ENCODE measurements around the gene MAPK7. TPM values are rescaled to one million over a fixed set of nuclear protein-coding genes. Genes with fewer than 3 reads are reported as not detected.
A peak's percentile ranks its signal among the peaks of the same experiment; 100 is the strongest.

Gene MAPK7
- total and polyA plus RNA-seq, 4 donors, result 10.6 to 28.9 (median 21.3) TPM

GRCh38 chr17:19341641-19342610 lies 36.4 kb upstream of the MAPK7 start:
- H3K27me3 ChIP-seq (ENCODE audit: control insufficient read depth, insufficient read depth, low read length), result no peaks in the 10 kb centered on the region
- no peak overlapping the region for H3K4me3 ChIP-seq (ENCODE audit: low read depth, low read length)
- H3K36me3 ChIP-seq (ENCODE audit: control insufficient read depth, insufficient read depth, low read length), result peaks cover 55% of the 10 kb centered on the region
- peaks cover 58% of the 10 kb centered on the region for H3K4me1 ChIP-seq (ENCODE audit: control insufficient read depth, insufficient read depth, low read length)
- no peak for DNase-seq (ENCODE audit: low read depth in 4 of 6, low spot score in 6 of 6)
- H3K9me3 ChIP-seq (ENCODE audit: control insufficient read depth, insufficient read depth, low read length), result no peaks in the 10 kb centered on the region
- WGBS (ENCODE audit: insufficient coverage), result 56% methylated on average over 20 of the region's 20 CpGs
- no peak overlapping the region for H3K27ac ChIP-seq (ENCODE audit: low read depth, low read length)

- DNase-seq (ENCODE audit: low read depth in 4 of 6, low spot score in 6 of 6), result no peak
- no peak overlapping the region for H3K4me3 ChIP-seq (ENCODE audit: low read depth, low read length)
- no peaks in the 10 kb centered on the region for H3K9me3 ChIP-seq (ENCODE audit: control insufficient read depth, insufficient read depth, low read length)
- H3K36me3 ChIP-seq (ENCODE audit: control insufficient read depth, insufficient read depth, low read length), result peaks cover 57% of the 10 kb centered on the region
- H3K27me3 ChIP-seq (ENCODE audit: control insufficient read depth, insufficient read depth, low read length), result no peaks in the 10 kb centered on the region
- H3K27ac ChIP-seq (ENCODE audit: low read depth, low read length), result no peak overlapping the region
- WGBS (ENCODE audit: insufficient coverage), result 70% methylated on average over 2 of the region's 7 CpGs
- peaks cover 60% of the 10 kb centered on the region for H3K4me1 ChIP-seq (ENCODE audit: control insufficient read depth, insufficient read depth, low read length)
Observed at GRCh38 chr17:19342611-19343255, 35.6 kb upstream of the MAPK7 start.

- Histone ChIP-seq H3K4me3 (ENCODE audit: low read depth, low read length) (no peak overlapping the region), H3K4me1 (ENCODE audit: control insufficient read depth, insufficient read depth, low read length) (peaks cover 57% of the 10 kb centered on the region), H3K27me3 (ENCODE audit: control insufficient read depth, insufficient read depth, low read length) (no peaks in the 10 kb centered on the region), H3K36me3 (ENCODE audit: control insufficient read depth, insufficient read depth, low read length) (peaks cover 55% of the 10 kb centered on the region), H3K27ac (ENCODE audit: low read depth, low read length) (no peak overlapping the region), H3K9me3 (ENCODE audit: control insufficient read depth, insufficient read depth, low read length) (no peaks in the 10 kb centered on the region)
- DNase-seq (ENCODE audit: low read depth in 4 of 6, low spot score in 6 of 6), result no peak
- WGBS (ENCODE audit: insufficient coverage), result 92% methylated on average over 7 of the region's 7 CpGs
Observed at GRCh38 chr17:19343256-19343630, 35.1 kb upstream of the MAPK7 start.

GRCh38 chr17:19343671-19344151 lies 34.6 kb upstream of the MAPK7 start:
- H3K27ac ChIP-seq (ENCODE audit: low read depth, low read length), result peak overlapping the region; percentile 33
- 83% methylated on average over 11 of the region's 13 CpGs for WGBS (ENCODE audit: insufficient coverage)
- H3K9me3 ChIP-seq (ENCODE audit: control insufficient read depth, insufficient read depth, low read length), result no peaks in the 10 kb centered on the region
- H3K36me3 ChIP-seq (ENCODE audit: control insufficient read depth, insufficient read depth, low read length), result peaks cover 55% of the 10 kb centered on the region
- H3K4me3 ChIP-seq (ENCODE audit: low read depth, low read length), result no peak overlapping the region
- DNase-seq (ENCODE audit: low read depth in 4 of 6, low spot score in 6 of 6), result no peak
- H3K27me3 ChIP-seq (ENCODE audit: control insufficient read depth, insufficient read depth, low read length), result no peaks in the 10 kb centered on the region
- peaks cover 52% of the 10 kb centered on the region for H3K4me1 ChIP-seq (ENCODE audit: control insufficient read depth, insufficient read depth, low read length)

- no peak for DNase-seq (ENCODE audit: low read depth in 4 of 6, low spot score in 6 of 6)
- 90% methylated on average over 29 of the region's 40 CpGs for WGBS (ENCODE audit: insufficient coverage)
- no peaks in the 10 kb centered on the region for H3K9me3 ChIP-seq (ENCODE audit: control insufficient read depth, insufficient read depth, low read length)
- no peak overlapping the region for H3K4me3 ChIP-seq (ENCODE audit: low read depth, low read length)
- no peaks in the 10 kb centered on the region for H3K27me3 ChIP-seq (ENCODE audit: control insufficient read depth, insufficient read depth, low read length)
- peaks cover 52% of the 10 kb centered on the region for H3K4me1 ChIP-seq (ENCODE audit: control insufficient read depth, insufficient read depth, low read length)
- H3K36me3 ChIP-seq (ENCODE audit: control insufficient read depth, insufficient read depth, low read length), result peaks cover 58% of the 10 kb centered on the region
- no peak overlapping the region for H3K27ac ChIP-seq (ENCODE audit: low read depth, low read length)
Observed at GRCh38 chr17:19344311-19345066, 33.8 kb upstream of the MAPK7 start.

GRCh38 chr17:19345067-19345460 lies 33.2 kb upstream of the MAPK7 start:
- peaks cover 55% of the 10 kb centered on the region for H3K36me3 ChIP-seq (ENCODE audit: control insufficient read depth, insufficient read depth, low read length)
- peaks cover 52% of the 10 kb centered on the region for H3K4me1 ChIP-seq (ENCODE audit: control insufficient read depth, insufficient read depth, low read length)
- no peaks in the 10 kb centered on the region for H3K9me3 ChIP-seq (ENCODE audit: control insufficient read depth, insufficient read depth, low read length)
- no peaks in the 10 kb centered on the region for H3K27me3 ChIP-seq (ENCODE audit: control insufficient read depth, insufficient read depth, low read length)
- no peak overlapping the region for H3K27ac ChIP-seq (ENCODE audit: low read depth, low read length)
- no peak for DNase-seq (ENCODE audit: low read depth in 4 of 6, low spot score in 6 of 6)
- H3K4me3 ChIP-seq (ENCODE audit: low read depth, low read length), result no peak overlapping the region
- WGBS (ENCODE audit: insufficient coverage), result 91% methylated on average over 7 of the region's 7 CpGs

- H3K4me1 ChIP-seq (ENCODE audit: control insufficient read depth, insufficient read depth, low read length), result peaks cover 52% of the 10 kb centered on the region
- 90% methylated on average over 9 of the region's 13 CpGs for WGBS (ENCODE audit: insufficient coverage)
Observed at GRCh38 chr17:19345486-19346350, 32.6 kb upstream of the MAPK7 start.

GRCh38 chr17:19346351-19347255 lies 31.7 kb upstream of the MAPK7 start:
- DNase-seq (ENCODE audit: low read depth in 4 of 6, low spot score in 6 of 6), result peak in 1 of 6 donors; percentile 69
- H3K27ac ChIP-seq (ENCODE audit: low read depth, low read length), result no peak overlapping the region
- no peak overlapping the region for H3K4me3 ChIP-seq (ENCODE audit: low read depth, low read length)
- no peaks in the 10 kb centered on the region for H3K27me3 ChIP-seq (ENCODE audit: control insufficient read depth, insufficient read depth, low read length)
- WGBS (ENCODE audit: insufficient coverage), result 68% methylated on average over 19 of the region's 19 CpGs
- peaks cover 47% of the 10 kb centered on the region for H3K4me1 ChIP-seq (ENCODE audit: control insufficient read depth, insufficient read depth, low read length)
- no peaks in the 10 kb centered on the region for H3K9me3 ChIP-seq (ENCODE audit: control insufficient read depth, insufficient read depth, low read length)
- peaks cover 52% of the 10 kb centered on the region for H3K36me3 ChIP-seq (ENCODE audit: control insufficient read depth, insufficient read depth, low read length)

More at GRCh38 chr17:19345486-19346350, 32.6 kb upstream of the MAPK7 start:
- Histone ChIP-seq H3K27ac (ENCODE audit: low read depth, low read length) (no peak overlapping the region), H3K9me3 (ENCODE audit: control insufficient read depth, insufficient read depth, low read length) (no peaks in the 10 kb centered on the region), H3K27me3 (ENCODE audit: control insufficient read depth, insufficient read depth, low read length) (no peaks in the 10 kb centered on the region), H3K4me3 (ENCODE audit: low read depth, low read length) (no peak overlapping the region), H3K36me3 (ENCODE audit: control insufficient read depth, insufficient read depth, low read length) (peaks cover 54% of the 10 kb centered on the region)
- no peak for DNase-seq (ENCODE audit: low read depth in 4 of 6, low spot score in 6 of 6)

All from spinal cord (tissue), 10 donors.